Measurements from ENCODE around the gene MYO5B. TPM values are rescaled to one million over a fixed set of nuclear protein-coding genes. Genes with fewer than 3 reads are reported as not detected.

Gene MYO5B
- total and polyA plus RNA-seq, 10 of the 15 experiments (the other 5 are each of a cell fraction or from before 2014, with no cell fraction given): 2.5 to 4.5 (median 3.3) TPM

GRCh38 chr18:50065039-50065438, 129.9 kb downstream of the MYO5B start (continued):
- TF ChIP-seq ZBTB40 (IDR thresholded peaks at IDR 0.05; ENCODE audit: borderline replicate concordance) (no peak), ATF7 (IDR thresholded peaks at IDR 0.05; ENCODE audit: low read depth) (no peak), ASH2L (IDR thresholded peaks at IDR 0.05; ENCODE audit: borderline replicate concordance, low read depth) (no peak), PAX5 (IDR thresholded peaks at IDR 0.05; ENCODE audit: borderline replicate concordance, low read depth, low read length) (no peak), ZNF24 (IDR thresholded peaks at IDR 0.05) (no peak), NBN (IDR thresholded peaks at IDR 0.05) (no peak), GATAD2B (conservative IDR thresholded peaks at IDR 0.05; ENCODE audit: low read depth) (no peak)
- TF ChIP-seq, protein P1, sequence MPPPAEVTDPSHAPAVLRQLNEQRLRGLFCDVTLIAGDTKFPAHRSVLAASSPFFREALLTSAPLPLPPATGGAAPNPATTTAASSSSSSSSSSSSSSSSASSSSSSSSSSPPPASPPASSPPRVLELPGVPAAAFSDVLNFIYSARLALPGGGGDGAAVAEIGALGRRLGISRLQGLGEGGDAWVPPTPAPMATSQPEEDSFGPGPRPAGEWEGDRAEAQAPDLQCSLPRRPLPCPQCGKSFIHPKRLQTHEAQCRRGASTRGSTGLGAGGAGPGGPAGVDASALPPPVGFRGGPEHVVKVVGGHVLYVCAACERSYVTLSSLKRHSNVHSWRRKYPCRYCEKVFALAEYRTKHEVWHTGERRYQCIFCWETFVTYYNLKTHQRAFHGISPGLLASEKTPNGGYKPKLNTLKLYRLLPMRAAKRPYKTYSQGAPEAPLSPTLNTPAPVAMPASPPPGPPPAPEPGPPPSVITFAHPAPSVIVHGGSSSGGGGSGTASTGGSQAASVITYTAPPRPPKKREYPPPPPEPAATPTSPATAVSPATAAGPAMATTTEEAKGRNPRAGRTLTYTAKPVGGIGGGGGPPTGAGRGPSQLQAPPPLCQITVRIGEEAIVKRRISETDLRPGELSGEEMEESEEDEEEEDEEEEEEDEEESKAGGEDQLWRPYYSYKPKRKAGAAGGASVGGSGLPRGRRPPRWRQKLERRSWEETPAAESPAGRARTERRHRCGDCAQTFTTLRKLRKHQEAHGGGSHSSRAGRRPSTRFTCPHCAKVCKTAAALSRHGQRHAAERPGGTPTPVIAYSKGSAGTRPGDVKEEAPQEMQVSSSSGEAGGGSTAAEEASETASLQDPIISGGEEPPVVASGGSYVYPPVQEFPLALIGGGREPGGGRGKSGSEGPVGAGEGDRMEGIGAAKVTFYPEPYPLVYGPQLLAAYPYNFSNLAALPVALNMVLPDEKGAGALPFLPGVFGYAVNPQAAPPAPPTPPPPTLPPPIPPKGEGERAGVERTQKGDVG (CRISPR knock-in tag; IDR thresholded peaks at IDR 0.05): no peak
